Ecto neural progenitor cell (in vitro differentiated cells): ENCODE measurements around the gene TAOK1.
"Not testable (repeated sequence)": the region's sequence is repeated elsewhere in the genome, so short reads cannot be mapped to it uniquely, and the experiment has no call there.

Source experiments
- DNase-seq: peaks from one replicate; pipeline ENCODE4 v3.0.0-alpha.2; 2018; ENCODE audit warnings: low spot score

The TAOK1 gene

GRCh38 chr17:29445844-29446243 is 55.7 kb downstream of the TAOK1 start:
- DNase-seq = no peak

GRCh38 chr17:29449865-29450671 is 59.9 kb downstream of the TAOK1 start:
- no peak for DNase-seq

GRCh38 chr17:29451121-29451742 is 61.1 kb downstream of the TAOK1 start:
- DNase-seq = no peak

GRCh38 chr17:29458066-29458465 is 67.9 kb downstream of the TAOK1 start:
- DNase-seq = no peak

GRCh38 chr17:29461483-29462206 is 71.5 kb downstream of the TAOK1 start:
- DNase-seq = no peak

- DNase-seq = no peak
Measured at GRCh38 chr17:29469276-29469675, 79.1 kb downstream of the TAOK1 start.

GRCh38 chr17:29473437-29473836 is 83.3 kb downstream of the TAOK1 start:
- not testable (repeated sequence) for DNase-seq

- DNase-seq = no peak
Measured at GRCh38 chr17:29474297-29474696, 84.1 kb downstream of the TAOK1 start.

GRCh38 chr17:29475891-29476290 is 85.7 kb downstream of the TAOK1 start:
- DNase-seq = no peak

- not testable (repeated sequence) for DNase-seq
Measured at GRCh38 chr17:29480249-29480928, 90.2 kb downstream of the TAOK1 start.

GRCh38 chr17:29483503-29483902 is 93.3 kb downstream of the TAOK1 start:
- no peak for DNase-seq

- no peak for DNase-seq
Measured at GRCh38 chr17:29495011-29495410, 104.8 kb downstream of the TAOK1 start.

- DNase-seq = no peak
Measured at GRCh38 chr17:29504711-29505110, 114.5 kb downstream of the TAOK1 start.

- DNase-seq = no peak
Measured at GRCh38 chr17:29505836-29506235, 115.7 kb downstream of the TAOK1 start.

- no peak for DNase-seq
Measured at GRCh38 chr17:29510953-29511352, 120.8 kb downstream of the TAOK1 start.

GRCh38 chr17:29514792-29515191 is 124.6 kb downstream of the TAOK1 start:
- no peak for DNase-seq

- DNase-seq = no peak
Measured at GRCh38 chr17:29518359-29518758, 128.2 kb downstream of the TAOK1 start.

- DNase-seq = no peak
Measured at GRCh38 chr17:29524692-29525091, 134.5 kb downstream of the TAOK1 start.

GRCh38 chr17:29526322-29526721 is 136.2 kb downstream of the TAOK1 start:
- no peak for DNase-seq

- no peak for DNase-seq
Measured at GRCh38 chr17:29533976-29534375, 143.8 kb downstream of the TAOK1 start.

GRCh38 chr17:29544066-29544465 is 153.9 kb downstream of the TAOK1 start:
- DNase-seq = no peak

GRCh38 chr17:29546085-29546484 is 155.9 kb downstream of the TAOK1 start:
- no peak for DNase-seq
